Heart left ventricle (tissue), 16 donors: ENCODE data around the gene BMP8A. TPM values are rescaled to one million over a fixed set of nuclear protein-coding genes. Genes with fewer than 3 reads are reported as not detected.
"Not testable (repeated sequence)": the region's sequence is repeated elsewhere in the genome, so short reads cannot be mapped to it uniquely, and the experiment has no call there.

Experiments used
- ATAC-seq, 4 donors: fragments of 200-7000 bp; cut with Tn5 transposase; one replicate each; pipeline ENCODE4 v1.9.1; 2020 to 2022; ENCODE audit warnings: moderate library complexity in 4 of 4, mild to moderate bottlenecking in 3 of 4, moderate number of reproducible peaks in 1 of 4
- DNase-seq, 5 donors: peaks; one replicate each; pipeline ENCODE4 v3.0.0-alpha.2; 2020
- H3K27ac ChIP-seq, 12 donors: fragments of 200-600 bp; sonication (generic) in 4 of 12; one replicate each; pipeline versions ENCODE4 v1.5.0 to v1.8.0; 2016 to 2022; ENCODE audit warnings: mild to moderate bottlenecking in 2 of 12
- H3K27me3 ChIP-seq, 9 donors: fragments of 200-600 bp; sonication (generic) in 2 of 9; one replicate each; pipeline versions ENCODE4 v1.5.1 to v1.8.0; 2016 to 2022; ENCODE audit warnings: mild to moderate bottlenecking in 3 of 9
- H3K36me3 ChIP-seq, 9 donors: fragments of 200-600 bp; sonication (generic) in 2 of 9; one replicate each; pipeline versions ENCODE4 v1.5.0 to v1.8.0; 2018 to 2022; ENCODE audit warnings: mild to moderate bottlenecking in 2 of 9
- H3K4me1 ChIP-seq, 12 donors: fragments of 200-600 bp; sonication (generic) in 4 of 12; one replicate each; pipeline versions ENCODE4 v1.5.0 to v1.8.0; 2016 to 2022; ENCODE audit warnings: mild to moderate bottlenecking in 3 of 12
- H3K4me3 ChIP-seq, 12 donors: fragments of 200-600 bp; sonication (generic) in 4 of 12; one replicate each; pipeline versions ENCODE4 v1.5.0 to v1.8.0; 2017 to 2022; ENCODE audit warnings: mild to moderate bottlenecking in 9 of 12, moderate library complexity in 4 of 12
- H3K9me3 ChIP-seq, 12 donors: fragments of 200-600 bp; sonication (generic) in 4 of 12; one replicate each; pipeline versions ENCODE4 v1.5.0 to v1.8.0; 2016 to 2022; ENCODE audit warnings: mild to moderate bottlenecking in 1 of 12
- POLR2A ChIP-seq, 2 donors: fragments of 450-650 bp; IDR thresholded peaks; one replicate each; pipeline ENCODE4 v1.6.1; 2017; ENCODE audit warnings: antibody characterized with exemption in 2 of 2, mild to moderate bottlenecking in 2 of 2, moderate library complexity in 2 of 2
- WGBS, 4 donors: extraction: QIAGEN DNeasy Blood & Tissue Kit in 2 of 4; methylation state at CpG; one replicate each; pipeline versions ENCODE4 v1.1.5 to v1.1.7; 2013 to 2018; 5-methylcytosine and 5-hydroxymethylcytosine counted together
- intact Hi-C, 10 donors: fragments of 100-400 bp; cut with DNase I; formaldehyde crosslinking; loops; one replicate each; pipeline versions ENCODE4 v1.11.1 to v1.14.2; 2022
- polyA plus RNA-seq, 2 donors: library from polyadenylated mRNA; stranded (reverse); fragments of 200-250 nt; gene quantifications; one replicate each; pipeline ENCODE4 v1.2.3, GENCODE V29; 2013
- total RNA-seq, 9 donors: library from RNA; depleted of rRNA in 2 of 9; stranded (reverse); fragments of >200 nt in 2 of 9; fragmentation: NEBNext Ultra II Directional in 3 of 9; extraction: Animal tissue kit (Norgen Biotek cat#: 25700) in 3 of 9; gene quantifications; one replicate each; pipeline versions ENCODE4 v1.1.0 to v1.2.4, GENCODE V29; 2016 to 2023
- TF ChIP-seq, protein P1 (sequence below), 12 donors: fragments of 200-600 bp; sonication (generic) in 4 of 12; IDR thresholded peaks; one replicate each; pipeline versions ENCODE4 v1.5.0 to v1.8.0; 2018 to 2022; ENCODE audit warnings: antibody characterized with exemption in 12 of 12, mild to moderate bottlenecking in 5 of 12
- donor health status: ischemic (EF 13 %, LVEDD 7.1; RV severe dilation, severe dysfunction).
- donor health status: healthy with polysubstance abuse.
- donor health status: DM: no; HTN: yes; CAD: no.
- donor health status: DM: no; HTN: no; CAD: no.
- donor health status: ischemic (EF 25% LVEDD 6.9; RV normal size, moderate dysfunction).
- donor health status: ischemic (EF 25% LVEDD 5.7; RV mildly dilated, moderate dysfunction).
- donor health status: healthy.
- donor health status: DM: yes; HTN: yes; CAD: no.
- donor health status: ischemic (EF 35%, LVEDD 5.7; RV mildly dilated, moderate dysfunction).
- donor health status: nonischemic (EF 11% LVEDD 7.7; RV severe dilation, severe dysfunction).
- donor health status: DM: yes; HTN: yes; CAD: no.
- donor health status: PGD.
- donor health status: ischemic (EF 29% LVEDD 5.4; RV normal size, mild dysfunction).
- donor health status: nonischemic (EF 23%, LVEDD 6.1; RV moderate dilation, normal function).

BMP8A gene
- total and polyA plus RNA-seq, 11 donors: 0.22 to 2.4 (median 0.60) TPM; not detected in 2

DNA sequence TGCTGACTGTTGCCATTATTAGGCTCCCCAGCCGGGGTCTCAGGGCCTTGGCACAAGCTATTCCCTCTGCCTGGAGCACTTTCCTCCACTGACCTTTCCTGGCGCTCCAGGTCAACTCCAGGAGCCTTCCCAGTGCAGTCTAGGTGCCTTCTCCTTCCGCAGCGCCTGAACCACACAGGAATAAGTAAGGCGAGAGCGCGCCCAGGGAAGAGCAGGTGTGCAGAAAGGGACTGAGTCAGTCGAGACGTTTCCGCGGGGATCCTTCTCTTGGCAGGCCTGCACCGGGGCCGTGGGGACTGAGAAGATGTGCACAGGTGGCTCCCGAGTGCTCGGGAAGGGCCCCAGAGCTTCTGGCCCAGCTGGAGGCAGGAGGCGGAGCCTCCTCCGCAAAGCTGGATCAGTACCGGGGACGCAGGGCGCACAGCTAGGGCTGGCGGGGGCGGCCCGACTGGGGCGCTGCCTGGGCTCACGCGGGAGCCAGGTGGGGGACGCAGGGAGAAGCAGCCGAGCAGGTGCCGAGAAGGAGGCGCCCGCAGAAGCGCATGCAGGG lies 765 bp upstream of the BMP8A start:
- DNase-seq: no peak
- WGBS, 4 donors: 10 to 19% (median 19%) methylated on average over 18 to 32 of the region's 32 CpGs
- Histone ChIP-seq H3K27me3 (peaks cover 0 to 27% (median 9%) of the 10 kb centered on the region in 9 donors), H3K4me3 (peak overlapping the region; percentile 26 to 59 (median 46)), H3K36me3 (peaks cover 0 to 28% (median 23%) of the 10 kb centered on the region in 9 donors), H3K9me3 (no peaks in the 10 kb centered on the region), H3K4me1 (peaks cover 0 to 17% (median 4%) of the 10 kb centered on the region in 12 donors), H3K27ac (no peak overlapping the region)
- peak in 3 of 4 donors; percentile 7 to 37 (median 15) for ATAC-seq
- no peak for TF ChIP-seq POLR2A (IDR thresholded peaks at IDR 0.05)
- TF ChIP-seq, protein P1, sequence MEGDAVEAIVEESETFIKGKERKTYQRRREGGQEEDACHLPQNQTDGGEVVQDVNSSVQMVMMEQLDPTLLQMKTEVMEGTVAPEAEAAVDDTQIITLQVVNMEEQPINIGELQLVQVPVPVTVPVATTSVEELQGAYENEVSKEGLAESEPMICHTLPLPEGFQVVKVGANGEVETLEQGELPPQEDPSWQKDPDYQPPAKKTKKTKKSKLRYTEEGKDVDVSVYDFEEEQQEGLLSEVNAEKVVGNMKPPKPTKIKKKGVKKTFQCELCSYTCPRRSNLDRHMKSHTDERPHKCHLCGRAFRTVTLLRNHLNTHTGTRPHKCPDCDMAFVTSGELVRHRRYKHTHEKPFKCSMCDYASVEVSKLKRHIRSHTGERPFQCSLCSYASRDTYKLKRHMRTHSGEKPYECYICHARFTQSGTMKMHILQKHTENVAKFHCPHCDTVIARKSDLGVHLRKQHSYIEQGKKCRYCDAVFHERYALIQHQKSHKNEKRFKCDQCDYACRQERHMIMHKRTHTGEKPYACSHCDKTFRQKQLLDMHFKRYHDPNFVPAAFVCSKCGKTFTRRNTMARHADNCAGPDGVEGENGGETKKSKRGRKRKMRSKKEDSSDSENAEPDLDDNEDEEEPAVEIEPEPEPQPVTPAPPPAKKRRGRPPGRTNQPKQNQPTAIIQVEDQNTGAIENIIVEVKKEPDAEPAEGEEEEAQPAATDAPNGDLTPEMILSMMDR (IDR thresholded peaks at IDR 0.05): no peak
- intact Hi-C loops: no loop called here

DNA sequence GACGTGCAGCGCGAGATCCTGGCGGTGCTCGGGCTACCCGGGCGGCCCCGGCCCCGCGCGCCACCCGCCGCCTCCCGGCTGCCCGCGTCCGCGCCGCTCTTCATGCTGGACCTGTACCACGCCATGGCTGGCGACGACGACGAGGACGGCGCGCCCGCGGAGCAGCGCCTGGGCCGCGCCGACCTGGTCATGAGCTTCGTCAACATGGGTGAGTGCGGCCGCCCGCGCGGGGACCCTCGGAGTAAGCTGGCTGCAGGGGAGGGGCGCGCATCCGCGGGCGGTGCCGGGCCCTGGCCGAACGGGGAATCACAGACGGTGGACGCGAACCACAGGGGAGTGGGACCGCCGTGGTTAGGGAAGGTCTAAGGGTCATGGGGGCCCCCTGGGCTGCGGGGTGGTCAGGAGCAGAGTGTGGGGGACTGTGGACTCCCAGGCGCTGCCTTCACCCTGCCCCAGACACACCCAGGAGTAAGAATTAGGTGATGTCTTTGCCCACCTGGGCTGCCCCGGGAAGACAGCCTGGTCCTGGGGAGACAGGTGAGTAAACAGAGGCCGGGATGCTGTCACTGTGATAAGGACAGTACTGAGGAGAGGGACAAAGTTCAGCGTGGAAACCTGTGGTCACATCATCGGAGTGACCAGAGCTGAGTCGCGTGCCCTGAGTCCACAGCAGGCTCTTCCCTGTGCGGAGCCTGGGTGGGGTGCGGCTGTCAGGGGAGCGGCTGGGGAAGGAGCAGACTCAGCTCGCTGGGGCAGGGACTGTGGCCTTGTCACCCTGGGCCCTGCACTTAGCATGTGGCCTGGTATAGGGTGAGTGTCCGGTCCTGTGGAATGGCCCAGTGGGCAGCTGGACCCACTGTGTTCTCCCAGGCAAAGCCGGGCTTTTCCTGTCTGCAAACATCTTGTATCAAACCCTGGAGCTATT lies 944 bp downstream of the BMP8A start:
- DNase-seq, intact Hi-C loops, ATAC-seq, H3K27ac ChIP-seq, H3K9me3 ChIP-seq: not testable (repeated sequence)
- H3K36me3 ChIP-seq: peaks cover 0 to 11% (median 6%) of the 10 kb centered on the region in 9 donors
- WGBS, 4 donors: 21 to 43% (median 25%) methylated on average over 27 to 67 of the region's 67 CpGs
- peak overlapping the region in 4 of 12 donors; percentile 53 to 59 (median 56) for H3K4me3 ChIP-seq
- peaks cover 0 to 27% (median 9%) of the 10 kb centered on the region in 9 donors for H3K27me3 ChIP-seq
- peaks cover 0 to 17% (median 4%) of the 10 kb centered on the region in 12 donors for H3K4me1 ChIP-seq

DNA sequence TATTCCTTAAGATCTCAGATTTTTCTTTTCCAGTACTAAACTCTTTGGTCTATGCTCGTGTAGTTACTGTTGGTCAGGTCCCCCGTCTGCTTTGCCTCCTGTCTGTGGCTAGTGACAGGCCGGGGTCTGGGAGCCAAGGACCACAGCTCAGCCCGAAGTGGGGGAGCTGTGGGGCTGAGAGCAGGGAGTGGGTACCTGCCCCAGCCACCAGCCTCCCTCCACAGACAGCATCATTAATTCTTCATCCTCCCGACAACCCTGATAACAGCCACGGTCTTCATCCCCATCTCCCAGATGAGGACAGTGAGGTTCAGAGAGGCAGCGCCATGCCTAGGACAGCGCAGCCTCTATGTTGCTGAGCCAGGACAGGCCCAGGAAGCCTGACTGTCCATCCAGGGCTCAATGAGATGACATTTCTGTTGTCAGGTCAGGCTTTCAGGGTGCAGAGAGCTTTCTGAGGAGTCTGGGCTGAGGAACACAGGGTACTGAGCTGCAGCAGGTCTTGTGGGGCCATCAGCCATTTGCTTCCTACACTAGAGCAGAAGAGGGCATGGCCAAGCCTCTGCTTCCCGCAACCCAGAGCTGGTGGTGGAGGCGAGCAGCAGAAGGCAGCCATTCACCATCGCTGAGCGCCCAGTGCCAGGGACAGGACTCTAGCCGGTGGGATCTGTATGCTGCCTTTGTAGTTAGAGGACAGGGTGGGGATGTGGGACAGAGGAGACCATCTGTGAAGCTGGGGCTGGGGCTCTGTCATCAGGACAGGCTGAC lies 1.8 kb downstream of the BMP8A start:
- 89 to 94% (median 91%) methylated on average over 10 to 13 of the region's 13 CpGs for WGBS, 4 donors
- H3K9me3 ChIP-seq, H3K36me3 ChIP-seq, DNase-seq, intact Hi-C loops, H3K27ac ChIP-seq: not testable (repeated sequence)
- peak overlapping the region in 1 of 12 donors; percentile 59 for H3K4me3 ChIP-seq
- peaks cover 0 to 17% (median 6%) of the 10 kb centered on the region in 12 donors for H3K4me1 ChIP-seq
- H3K27me3 ChIP-seq: peaks cover 0 to 27% (median 9%) of the 10 kb centered on the region in 9 donors
- ATAC-seq: peak in 2 of 4 donors; percentile 7 to 14

DNA sequence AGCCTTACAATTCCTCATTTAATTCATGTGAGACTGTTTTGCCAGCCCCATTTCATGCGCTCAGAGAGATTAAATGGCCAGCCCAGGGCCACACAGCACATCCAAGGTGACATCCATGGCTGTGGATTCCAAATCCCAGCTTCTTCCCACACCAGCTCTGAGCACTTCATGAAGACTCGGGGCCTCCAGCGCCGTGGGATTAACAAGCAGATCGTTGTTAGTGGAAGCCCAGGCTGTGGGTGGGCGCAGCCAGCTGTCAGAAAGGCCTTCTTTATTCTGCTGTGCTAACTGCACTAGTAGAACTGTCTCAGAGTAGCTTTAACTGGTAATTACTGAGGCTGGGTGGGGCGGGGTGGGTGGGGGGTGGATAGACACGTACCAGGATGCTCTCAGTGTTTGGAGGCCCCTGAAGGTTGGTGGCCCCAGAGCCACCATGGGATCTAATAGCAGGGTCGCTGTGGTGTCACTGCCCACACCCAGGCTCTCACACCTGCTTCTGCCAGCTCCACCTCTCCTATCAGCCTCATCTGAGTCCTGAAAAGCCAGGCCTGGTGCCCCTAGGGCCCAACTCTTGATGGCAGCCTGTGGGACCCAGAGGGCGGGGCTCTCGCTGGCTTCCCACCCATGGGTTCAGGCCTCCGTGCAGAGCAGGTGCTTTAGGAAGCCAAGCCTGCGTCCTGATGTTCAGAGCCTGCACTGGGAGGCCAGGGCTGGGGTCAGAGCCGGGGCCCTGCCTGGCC lies 3.4 kb downstream of the BMP8A start:
- no peak for ATAC-seq
- peaks cover 0 to 27% (median 9%) of the 10 kb centered on the region in 9 donors for H3K27me3 ChIP-seq
- WGBS, 4 donors: 84 to 89% (median 88%) methylated on average over 10 to 14 of the region's 14 CpGs
- no peak for TF ChIP-seq POLR2A (IDR thresholded peaks at IDR 0.05)
- TF ChIP-seq, protein P1 (IDR thresholded peaks at IDR 0.05): no peak
- H3K9me3 ChIP-seq: no peaks in the 10 kb centered on the region
- no peak for DNase-seq
- peaks cover 0 to 24% (median 10%) of the 10 kb centered on the region in 12 donors for H3K4me1 ChIP-seq
- no peak overlapping the region for H3K27ac ChIP-seq
- intact Hi-C loops: no loop called here
- H3K36me3 ChIP-seq: no peaks in the 10 kb centered on the region
- H3K4me3 ChIP-seq: no peak overlapping the region

DNA sequence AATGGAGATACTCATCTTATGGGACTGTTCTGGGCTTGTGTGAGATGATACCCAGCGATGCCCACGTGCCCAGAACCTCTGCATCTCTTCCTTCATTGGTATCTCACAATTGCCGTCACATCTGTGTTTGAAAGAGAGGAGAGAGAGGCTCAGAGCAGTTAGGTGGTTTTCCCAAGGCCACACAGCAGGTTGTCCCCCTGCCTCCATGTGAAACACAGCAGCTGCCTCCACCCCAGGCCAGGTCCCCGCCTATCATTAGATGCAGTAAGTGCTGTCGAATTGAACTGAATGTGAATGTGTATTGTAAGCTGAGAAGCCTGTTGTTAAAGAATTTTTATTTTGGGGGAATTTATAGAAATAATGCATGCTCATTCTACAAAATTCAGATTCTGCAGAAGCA lies 5.1 kb downstream of the BMP8A start:
- Histone ChIP-seq H3K4me1 (peaks cover 0 to 17% (median 6%) of the 10 kb centered on the region in 12 donors), H3K27me3 (peaks cover 0 to 14% (median 7%) of the 10 kb centered on the region in 9 donors)
- H3K4me3 ChIP-seq, H3K36me3 ChIP-seq, H3K9me3 ChIP-seq, H3K27ac ChIP-seq, intact Hi-C loops, DNase-seq, ATAC-seq: not testable (repeated sequence)
- WGBS, 4 donors: 88 to 100% (median 94%) methylated on average over 5 of the region's 5 CpGs
